Keratinocyte (primary cell): Measurements from ENCODE around the gene NME7. TPM values are rescaled to one million over a fixed set of nuclear protein-coding genes. Genes with fewer than 3 reads are reported as not detected.

ENCODE experiments used
- DNase-seq: peaks from one replicate; pipeline ENCODE4 v3.0.0-alpha.2; 2011; ENCODE audit warnings: low read depth, missing footprints, low spot score
- FAIRE-seq: peaks from 2 replicates; lab custom pipeline; 2011; peaks lifted over from hg19 to GRCh38; lab: Jason Lieb, UNC
- H2AFZ ChIP-seq: 2 replicates; pipeline ENCODE4 v1.6.0; 2012; ENCODE audit warnings: low read length, control low read depth, inconsistent platforms; ENCODE audit not compliant: control insufficient read depth
- H3K27ac ChIP-seq: 2 replicates; pipeline ENCODE4 v1.5.1; 2011; ENCODE audit warnings: low read length; ENCODE audit not compliant: control insufficient read depth, insufficient read depth
- H3K27me3 ChIP-seq: 3 replicates; pipeline ENCODE4 v1.6.0; 2011; ENCODE audit warnings: low read length; ENCODE audit not compliant: control insufficient read depth, insufficient read depth; ENCODE audit errors: extremely low read depth
- H3K36me3 ChIP-seq, 2 experiments: 2 replicates in 1 of 2; 3 replicates in 1 of 2; pipeline ENCODE4 v1.5.1; 2011; ENCODE audit warnings: low read length in 2 of 2, mild to moderate bottlenecking in 1 of 2; ENCODE audit not compliant: control insufficient read depth in 2 of 2, insufficient read depth in 2 of 2; ENCODE audit errors: extremely low read depth in 1 of 2
- H3K4me1 ChIP-seq: 3 replicates; pipeline ENCODE4 v1.5.1; 2011; ENCODE audit warnings: low read length; ENCODE audit not compliant: control insufficient read depth, insufficient read depth; ENCODE audit errors: extremely low read depth
- H3K4me2 ChIP-seq: 3 replicates; pipeline ENCODE4 v1.6.0; 2011; ENCODE audit warnings: low read depth, low read length; ENCODE audit not compliant: control insufficient read depth, insufficient read depth; ENCODE audit errors: extremely low read depth
- H3K4me3 ChIP-seq, 3 experiments: fragments of 200-600 bp in 1 of 3; sonication (generic) in 1 of 3; 2 replicates in 2 of 3; 3 replicates in 1 of 3; pipeline ENCODE4 v1.5.1; 2011 to 2016; ENCODE audit warnings: low read length in 3 of 3, mild to moderate bottlenecking in 3 of 3, control low read depth in 2 of 3, inconsistent platforms in 1 of 3, low read depth in 1 of 3, mixed read lengths in 1 of 3, mixed run types in 1 of 3, moderate library complexity in 1 of 3; ENCODE audit not compliant: control insufficient read depth in 2 of 3, insufficient read depth in 2 of 3; ENCODE audit errors: extremely low read depth in 1 of 3
- H3K79me2 ChIP-seq: 2 replicates; pipeline ENCODE4 v1.6.0; 2012; ENCODE audit warnings: low read length; ENCODE audit not compliant: control insufficient read depth, insufficient read depth
- H3K9ac ChIP-seq: 3 replicates; pipeline ENCODE4 v1.6.0; 2011; ENCODE audit warnings: low read length; ENCODE audit not compliant: control insufficient read depth, insufficient read depth; ENCODE audit errors: extremely low read depth
- H3K9me1 ChIP-seq: 3 replicates; pipeline ENCODE4 v1.6.0; 2011; ENCODE audit warnings: low read length; ENCODE audit not compliant: control insufficient read depth, insufficient read depth; ENCODE audit errors: extremely low read depth
- H3K9me3 ChIP-seq: 2 replicates; pipeline ENCODE4 v1.5.1; 2012; ENCODE audit warnings: low read depth, low read length; ENCODE audit not compliant: control insufficient read depth
- H4K20me1 ChIP-seq: 3 replicates; pipeline ENCODE4 v1.6.0; 2011; ENCODE audit warnings: low read length; ENCODE audit not compliant: control insufficient read depth, insufficient read depth; ENCODE audit errors: extremely low read depth
- CTCF ChIP-seq, 3 experiments: IDR thresholded peaks in 1 of 3; conservative IDR thresholded peaks in 1 of 3; optimal IDR thresholded peaks in 1 of 3; 2 replicates in 2 of 3; 3 replicates in 1 of 3; pipeline versions ENCODE3 to v1.5.1; 2011; ENCODE audit warnings: low read length in 3 of 3, mild to moderate bottlenecking in 3 of 3, moderate library complexity in 2 of 3, control low read depth in 1 of 3, inconsistent platforms in 1 of 3; ENCODE audit not compliant: insufficient read depth in 2 of 3; ENCODE audit errors: extremely low read depth in 1 of 3
- EZH2 ChIP-seq: IDR thresholded peaks from one replicate; pipeline ENCODE4 v1.6.1; 2012; ENCODE audit warnings: inconsistent platforms, mild to moderate bottlenecking, low read length, moderate library complexity
- dilution Hi-C: fragments of 300-500 bp; cut with MboI; formaldehyde crosslinking; loops from one replicate; pipeline ENCODE4 v1.7.0; 2020; ENCODE audit warnings: low sequenced_read_pairs; ENCODE audit not compliant: extremely low pct_ligation_motif_present
- polyA plus RNA-seq, 5 experiments: library from polyadenylated mRNA; depleted of rRNA in 3 of 5; stranded (reverse) in 3 of 5; stranded (forward) in 1 of 5; unstranded in 1 of 5; fragments of >200 nt; gene quantifications; 1 replicate in 1 of 5; 2 replicates in 3 of 5; 3 replicates in 1 of 5; pipeline versions ENCODE4 v1.2.1 to v1.2.3, GENCODE V29; 2011 to 2012; ENCODE audit warnings: missing spikeins in 2 of 5, low read depth in 1 of 5, low replicate concordance in 1 of 5

The NME7 gene
- polyA plus RNA-seq, 1 donor (not counting 4 experiments of a cell fraction or from before 2014, with no cell fraction given): 52.9 TPM

- peaks cover 5 to 6% of the 10 kb centered on the region in 2 experiments for H3K36me3 ChIP-seq
- H3K9me3 ChIP-seq: no peaks in the 10 kb centered on the region
- no peak overlapping the region for H3K9ac ChIP-seq
- H3K27me3 ChIP-seq: no peaks in the 10 kb centered on the region
- no peak overlapping the region for H3K4me3 ChIP-seq
- H2AFZ ChIP-seq: no peak overlapping the region
- no peak overlapping the region for H3K4me2 ChIP-seq
- H3K79me2 ChIP-seq: peaks cover 13% of the 10 kb centered on the region
- peaks cover 3% of the 10 kb centered on the region for H3K4me1 ChIP-seq
- no peaks in the 10 kb centered on the region for H4K20me1 ChIP-seq
- TF ChIP-seq CTCF (optimal IDR thresholded peaks at IDR 0.05 in 1 of 3, IDR thresholded peaks at IDR 0.05 in 1 of 3, conservative IDR thresholded peaks at IDR 0.05 in 1 of 3; ENCODE audit: extremely low read depth in 1 of 3, insufficient read depth in 2 of 3, low read length in 3 of 3): no peak
- no peak for TF ChIP-seq EZH2
- FAIRE-seq (no peak), DNase-seq (no peak)
- dilution Hi-C loops: no loop called here
- no peaks in the 10 kb centered on the region for H3K9me1 ChIP-seq
- H3K27ac ChIP-seq: no peak overlapping the region
These were observed 243.1 kb downstream of the NME7 start for GRCh38 chr1:169124459-169124858.

GRCh38 chr1:169122976-169123375 lies 244.6 kb downstream of the NME7 start:
- H3K27ac ChIP-seq: no peak overlapping the region
- H3K4me3 ChIP-seq: no peak overlapping the region
- dilution Hi-C loops: no loop called here
- H3K4me1 ChIP-seq: peaks cover 17% of the 10 kb centered on the region
- no peaks in the 10 kb centered on the region for H4K20me1 ChIP-seq
- peaks cover 13% of the 10 kb centered on the region for H3K79me2 ChIP-seq
- H3K4me2 ChIP-seq: no peak overlapping the region
- no peak overlapping the region for H2AFZ ChIP-seq
- H3K36me3 ChIP-seq: peaks cover 5 to 6% of the 10 kb centered on the region in 2 experiments
- no peak overlapping the region for H3K9ac ChIP-seq
- DNase-seq: no peak
- no peaks in the 10 kb centered on the region for H3K9me1 ChIP-seq
- FAIRE-seq: no peak
- H3K9me3 ChIP-seq: no peaks in the 10 kb centered on the region
- no peaks in the 10 kb centered on the region for H3K27me3 ChIP-seq
- TF ChIP-seq CTCF (optimal IDR thresholded peaks at IDR 0.05 in 1 of 3, IDR thresholded peaks at IDR 0.05 in 1 of 3, conservative IDR thresholded peaks at IDR 0.05 in 1 of 3; ENCODE audit: extremely low read depth in 1 of 3, insufficient read depth in 2 of 3, low read length in 3 of 3) (no peak), EZH2 (no peak)
